Measurements from ENCODE around the gene DEPDC4.

The DEPDC4 gene

DNA sequence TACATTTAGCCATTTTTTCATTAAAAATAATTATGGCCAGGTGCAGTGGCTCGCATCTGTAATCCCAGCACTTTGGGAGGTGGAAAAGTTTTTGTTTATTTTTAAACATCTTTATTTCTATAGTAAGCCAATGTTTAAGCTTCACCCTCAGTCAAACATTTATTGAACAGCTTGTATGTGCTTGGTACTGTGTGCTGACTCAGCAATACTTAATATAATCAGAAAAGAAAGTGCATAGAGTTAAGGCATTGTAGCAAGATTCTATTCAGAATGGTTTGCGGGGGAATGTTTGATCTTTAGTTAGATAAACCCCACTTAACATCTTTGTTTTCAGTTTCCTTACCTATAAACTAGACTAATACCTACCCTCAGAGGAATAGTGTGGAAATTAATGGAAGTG, 55.2 kb downstream of the DEPDC4 start:
- DNase-seq: no peak

DNA sequence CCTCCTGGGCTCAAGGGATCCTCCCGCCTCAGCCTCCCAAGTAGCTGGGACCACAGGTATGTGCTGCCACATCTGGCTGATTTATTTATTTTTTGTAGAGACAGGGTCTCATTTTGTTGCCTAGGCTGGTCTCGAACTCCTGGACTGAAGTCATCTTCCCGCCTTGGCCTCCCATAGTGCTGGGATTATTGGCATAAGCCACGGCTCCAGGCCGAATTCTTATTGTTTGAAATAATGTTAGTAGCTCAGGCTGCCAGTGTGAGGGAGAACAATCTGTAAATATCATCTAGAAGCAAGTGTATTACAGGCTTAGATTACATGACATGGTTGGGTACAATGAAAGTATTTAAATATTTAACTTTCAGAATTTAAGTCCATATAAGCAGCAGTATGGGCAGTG, 58.0 kb downstream of the DEPDC4 start:
- DNase-seq: no peak

DNA sequence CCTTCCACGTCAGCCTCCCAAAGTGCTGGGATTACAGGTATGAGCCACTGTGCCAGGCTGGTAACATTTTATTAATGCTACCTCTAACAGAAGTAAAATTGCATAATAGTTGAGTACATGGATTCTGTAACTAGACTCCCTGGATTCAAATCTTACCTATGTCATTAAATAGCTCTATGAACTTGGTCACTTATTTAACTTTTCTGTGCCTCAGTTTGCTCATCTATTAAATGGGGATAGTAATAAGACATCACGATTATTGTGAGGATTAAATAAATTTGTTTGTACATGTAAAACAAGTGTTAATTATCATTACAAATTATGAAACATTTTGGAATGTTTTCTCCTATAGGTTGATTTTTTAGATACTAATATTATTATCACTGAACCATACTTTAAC, 59.6 kb downstream of the DEPDC4 start:
- no peak for DNase-seq

DNA sequence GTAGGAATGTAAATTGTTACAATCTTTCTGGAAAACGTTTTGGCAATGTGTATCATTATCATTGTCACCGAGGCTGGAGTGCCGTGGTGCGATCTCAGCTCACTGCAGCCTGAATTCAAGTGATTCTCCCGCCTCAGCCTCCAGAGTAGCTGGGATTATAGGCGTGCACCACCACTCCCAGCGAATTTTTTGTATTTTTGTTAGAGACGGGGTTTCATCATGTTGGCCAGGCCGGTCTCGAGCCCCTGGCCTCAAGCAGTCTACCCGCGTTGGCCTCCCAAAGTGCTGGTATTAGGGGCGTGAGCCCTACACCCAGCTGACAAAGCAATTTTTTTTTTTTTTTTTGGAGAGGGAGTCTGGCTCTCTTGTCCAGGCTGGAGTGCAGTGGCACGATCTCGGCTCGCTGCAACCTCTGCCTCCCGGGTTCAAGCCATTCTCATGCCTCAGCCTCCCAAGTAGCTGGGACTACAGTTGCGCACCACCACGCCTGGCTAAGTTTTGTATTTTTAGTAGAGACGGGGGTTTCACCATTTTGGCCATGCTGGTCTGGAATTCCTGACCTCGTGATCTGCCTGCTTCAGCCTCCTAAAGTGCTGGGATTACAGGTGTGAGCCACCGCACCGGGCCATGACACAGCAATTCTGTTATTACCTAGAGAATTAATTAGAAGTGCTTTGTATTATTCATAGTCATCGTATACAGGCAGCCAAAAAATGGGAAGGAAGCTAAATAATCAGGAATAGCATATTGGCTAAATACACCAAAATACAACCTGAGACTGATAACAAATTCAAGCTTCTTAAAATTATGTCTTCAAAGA, 65.1 kb downstream of the DEPDC4 start:
- DNase-seq: no peak

DNA sequence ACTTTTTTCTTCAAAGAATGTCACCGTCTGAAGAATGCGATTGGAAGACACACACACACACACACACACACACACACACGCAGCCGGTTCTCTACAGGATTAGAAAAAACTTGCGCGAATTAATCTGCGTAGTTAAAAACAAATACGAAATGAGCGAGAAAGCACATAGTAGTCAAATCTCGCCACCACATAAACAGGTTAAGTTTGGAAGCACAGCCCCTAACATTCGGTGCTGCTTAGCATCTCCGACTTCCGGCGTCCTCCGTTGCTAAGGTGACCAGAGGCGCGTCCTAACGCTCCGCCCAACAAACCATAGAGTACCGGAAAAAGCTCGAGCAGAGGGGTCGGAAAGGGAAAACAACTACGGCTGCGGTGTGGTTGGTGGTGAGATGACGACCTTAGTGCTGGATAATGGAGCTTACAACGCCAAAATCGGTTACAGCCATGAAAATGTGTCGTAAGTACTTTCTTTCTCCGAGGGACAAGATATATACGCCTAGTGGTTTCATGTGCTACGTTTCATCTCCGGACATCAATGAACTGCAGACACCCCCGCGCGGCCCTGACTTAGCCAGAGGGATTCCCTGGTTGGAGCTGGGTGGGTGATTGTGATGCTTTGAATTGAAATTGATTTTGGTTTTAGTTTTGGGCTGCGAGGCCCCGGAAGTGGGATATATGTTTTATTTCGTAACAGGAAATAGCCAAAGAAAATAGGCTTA, 66.3 kb downstream of the DEPDC4 start, which contains the start of gene ACTR6:
Gene ACTR6, plus strand, starts transcription at position 353 of the 719 bp plus-strand sequence. Its CDS starts 37 bp downstream, at position 390.
- peak; percentile 94 for DNase-seq

DNA sequence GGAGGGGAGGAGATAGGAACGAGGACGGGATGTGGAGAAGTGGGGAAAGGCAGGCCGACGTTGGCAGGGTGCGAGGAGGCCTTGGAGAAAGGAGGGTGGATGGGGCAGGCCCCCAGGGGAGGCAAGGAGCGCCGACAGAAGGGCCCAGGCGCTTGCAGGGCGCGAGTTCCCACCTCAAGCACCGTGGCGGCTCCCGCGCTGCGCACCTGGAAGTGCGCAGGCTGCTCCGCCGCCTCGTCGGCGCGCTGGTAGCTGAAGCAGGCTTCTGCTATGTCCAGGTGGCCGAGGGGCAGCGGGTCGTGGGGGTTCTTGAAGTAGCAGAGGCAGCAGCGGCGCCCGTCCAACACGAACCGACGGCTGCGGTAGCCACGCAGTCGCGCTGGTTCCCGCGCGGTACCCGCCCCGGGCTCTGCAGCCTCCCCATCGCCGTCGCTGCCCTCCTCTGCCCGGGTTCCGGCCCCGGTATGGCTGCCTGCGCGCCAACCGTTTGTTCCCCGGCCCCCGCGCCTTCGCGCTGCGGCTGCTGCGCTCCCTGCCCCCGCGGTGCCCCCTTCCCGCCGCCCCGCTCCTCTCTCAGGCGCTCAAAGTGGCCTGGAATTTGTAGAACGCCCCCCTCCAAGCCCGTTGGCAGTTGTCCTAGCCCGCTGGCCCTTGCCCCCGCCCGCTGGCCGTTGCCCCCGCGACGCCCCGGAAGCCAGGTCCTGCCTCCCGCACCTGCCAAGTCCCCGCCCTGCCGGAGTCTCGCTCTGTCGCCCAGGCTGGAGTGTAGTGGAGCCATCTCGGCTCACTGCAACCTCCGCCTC, 67.3 kb downstream of the DEPDC4 start:
- DNase-seq: peak; percentile 50

DNA sequence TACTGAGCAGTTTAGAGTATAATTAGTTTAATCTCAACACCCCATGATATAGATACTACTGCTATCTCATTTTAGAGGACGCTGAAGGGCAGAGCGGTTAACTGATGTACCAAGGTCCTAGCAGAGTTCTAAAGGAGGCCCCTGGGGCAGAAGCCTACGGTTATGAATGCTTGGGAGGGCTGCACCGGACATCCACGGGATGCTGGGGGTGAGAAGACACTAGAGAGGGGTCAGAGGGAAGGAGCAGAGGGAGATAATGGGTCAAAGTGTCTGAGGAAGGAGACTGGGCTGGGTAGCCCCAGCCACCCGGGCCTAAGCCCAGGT, 67.9 kb downstream of the DEPDC4 start:
- no peak for DNase-seq

DNA sequence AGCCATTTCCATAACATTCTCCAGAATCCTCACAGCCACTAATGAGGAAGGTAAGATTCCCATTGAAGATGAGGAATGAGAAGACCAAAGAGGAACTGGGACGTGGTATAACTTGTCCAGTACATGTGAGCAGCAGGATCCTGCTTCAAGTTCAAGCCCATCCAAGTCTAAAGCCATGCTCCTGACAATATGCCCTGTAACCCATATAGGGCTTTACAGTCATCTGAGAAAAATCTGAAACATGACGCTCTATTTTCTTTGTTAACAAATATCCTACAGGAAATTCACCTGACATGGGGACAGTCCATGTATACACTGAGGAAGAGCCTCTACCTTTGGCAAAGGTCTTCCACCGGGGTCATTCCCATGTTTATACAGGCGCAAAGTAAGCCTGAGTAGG, 69.4 kb downstream of the DEPDC4 start:
- no peak for DNase-seq

DNA sequence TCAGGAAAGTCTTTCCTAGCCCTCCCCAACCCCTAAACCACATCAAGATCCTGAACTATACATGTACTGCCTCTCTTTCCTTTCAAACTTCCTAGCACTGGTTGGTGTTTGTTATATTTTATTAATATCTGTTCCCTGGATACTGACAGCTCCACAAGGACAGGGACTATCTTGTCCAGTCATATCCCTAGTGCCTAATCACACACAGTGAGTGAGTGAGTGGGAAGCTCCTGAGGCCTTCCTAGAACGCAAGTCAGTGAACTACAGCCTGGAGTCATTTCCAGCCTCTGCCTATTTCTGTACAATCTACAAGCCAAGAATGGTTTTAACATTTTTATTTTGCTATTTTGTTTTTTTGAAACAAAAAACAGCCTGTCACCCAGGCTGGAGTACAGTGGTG, 73.8 kb downstream of the DEPDC4 start:
- no peak for DNase-seq
